Skeletal muscle satellite cell (primary cell): ENCODE measurements around the gene TBCD.

ENCODE experiments used
- H3K27me3 ChIP-seq: 2 replicates; pipeline ENCODE4 v1.7.0; 2013; ENCODE audit warnings: low read length; ENCODE audit not compliant: control insufficient read depth, insufficient read depth
- H3K36me3 ChIP-seq: 2 replicates; pipeline ENCODE4 v1.7.0; 2013; ENCODE audit warnings: mild to moderate bottlenecking, control low read depth, low read length; ENCODE audit not compliant: insufficient read depth
- H3K4me1 ChIP-seq: 2 replicates; pipeline ENCODE4 v1.7.0; 2013; ENCODE audit warnings: low read length; ENCODE audit not compliant: control insufficient read depth, insufficient read depth
- H3K4me2 ChIP-seq: 2 replicates; pipeline ENCODE4 v1.7.0; 2013; ENCODE audit warnings: mild to moderate bottlenecking, low read length
- H3K4me3 ChIP-seq: 2 replicates; pipeline ENCODE4 v1.7.0; 2013; ENCODE audit warnings: low read length
- H3K9ac ChIP-seq: 2 replicates; pipeline ENCODE4 v1.7.0; 2013; ENCODE audit warnings: mild to moderate bottlenecking, low read depth, low read length, moderate library complexity
- H3K9me3 ChIP-seq: replicated peaks from 2 replicates; pipeline ENCODE4 v1.7.0; 2013; ENCODE audit warnings: mild to moderate bottlenecking, control low read depth, low read length

TBCD gene

DNA sequence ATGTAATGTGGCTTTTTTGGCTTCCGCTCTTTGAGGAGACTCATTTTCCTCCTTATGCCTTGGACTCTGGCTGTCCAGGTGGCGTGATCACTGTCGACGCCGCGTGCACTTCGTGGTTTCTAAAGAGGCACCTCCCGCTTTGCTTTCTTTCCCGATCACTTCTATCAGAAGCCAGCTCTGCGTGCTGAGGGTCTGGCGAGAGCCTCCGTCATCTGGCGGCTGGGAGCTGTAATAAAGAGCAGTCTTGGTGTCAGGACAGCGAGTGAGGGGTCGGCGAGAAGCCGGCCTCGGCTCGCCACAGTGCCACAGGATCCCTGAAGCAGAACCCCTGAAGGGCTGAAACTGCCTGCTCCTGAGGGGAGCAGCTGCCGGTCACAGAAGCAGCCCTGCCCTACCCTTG is 80.5 kb downstream of the TBCD start:
- Histone ChIP-seq H3K36me3 (peaks cover 11% of the 10 kb centered on the region), H3K4me2 (no peak overlapping the region), H3K4me3 (no peak overlapping the region), H3K4me1 (peaks cover 19% of the 10 kb centered on the region), H3K9me3 (no peaks in the 10 kb centered on the region), H3K27me3 (no peaks in the 10 kb centered on the region), H3K9ac (no peak overlapping the region)

DNA sequence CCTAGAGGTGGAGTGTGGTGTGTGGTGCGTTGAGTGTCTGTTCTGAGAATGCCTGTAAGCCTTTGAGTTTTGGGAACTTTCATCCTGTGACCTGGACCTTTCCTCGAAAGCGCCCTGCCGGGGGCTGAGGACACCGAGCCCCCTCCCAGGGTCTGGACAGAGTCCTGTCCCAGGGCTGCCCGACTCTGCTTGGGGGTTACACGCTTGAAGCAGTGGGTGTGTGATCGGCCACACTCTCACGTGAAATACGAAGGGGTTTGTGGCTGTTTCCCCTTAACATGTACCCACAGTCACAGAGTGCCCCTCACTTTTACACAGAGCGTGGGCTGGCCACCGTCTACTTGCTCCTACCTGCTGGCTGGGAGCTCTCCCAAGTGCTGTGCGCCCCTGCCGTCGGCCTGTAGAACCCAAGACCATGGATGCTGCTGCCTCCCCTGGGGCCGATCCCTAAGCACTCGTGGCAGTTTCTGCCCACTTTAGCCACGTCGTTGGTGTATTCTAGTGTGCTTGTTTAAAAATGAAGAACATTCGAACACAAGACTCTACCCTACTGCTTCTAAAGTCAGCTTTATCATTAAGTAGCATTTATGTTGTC is 81.1 kb downstream of the TBCD start:
- Histone ChIP-seq H3K4me2 (no peak overlapping the region), H3K4me1 (peaks cover 25% of the 10 kb centered on the region), H3K4me3 (no peak overlapping the region), H3K9ac (no peak overlapping the region), H3K36me3 (peaks cover 7% of the 10 kb centered on the region), H3K27me3 (no peaks in the 10 kb centered on the region), H3K9me3 (no peaks in the 10 kb centered on the region)

DNA sequence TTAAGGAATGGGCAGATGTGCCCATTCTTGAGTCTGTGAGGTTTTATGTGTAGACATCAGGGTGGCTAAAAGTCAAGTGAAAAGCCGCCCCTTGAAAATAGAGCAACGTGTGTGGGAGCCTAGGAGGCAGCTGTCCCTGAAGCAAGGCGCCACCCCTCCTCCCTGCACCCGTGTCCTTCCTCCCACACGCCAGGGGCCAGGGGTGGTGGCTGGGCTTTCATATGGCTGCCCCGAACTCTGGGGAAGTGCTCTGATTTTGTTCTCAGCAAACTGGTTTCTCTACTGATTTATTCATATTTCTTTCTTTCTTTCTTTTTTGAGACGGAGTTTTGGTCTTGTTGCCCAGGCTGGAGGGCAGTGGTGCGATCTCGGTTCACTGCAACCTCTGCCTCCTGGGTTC is 83.3 kb downstream of the TBCD start:
- Histone ChIP-seq H3K36me3 (peaks cover 4% of the 10 kb centered on the region), H3K27me3 (no peaks in the 10 kb centered on the region), H3K9me3 (no peaks in the 10 kb centered on the region), H3K4me1 (peaks cover 31% of the 10 kb centered on the region), H3K4me3 (no peak overlapping the region), H3K4me2 (no peak overlapping the region), H3K9ac (no peak overlapping the region)

DNA sequence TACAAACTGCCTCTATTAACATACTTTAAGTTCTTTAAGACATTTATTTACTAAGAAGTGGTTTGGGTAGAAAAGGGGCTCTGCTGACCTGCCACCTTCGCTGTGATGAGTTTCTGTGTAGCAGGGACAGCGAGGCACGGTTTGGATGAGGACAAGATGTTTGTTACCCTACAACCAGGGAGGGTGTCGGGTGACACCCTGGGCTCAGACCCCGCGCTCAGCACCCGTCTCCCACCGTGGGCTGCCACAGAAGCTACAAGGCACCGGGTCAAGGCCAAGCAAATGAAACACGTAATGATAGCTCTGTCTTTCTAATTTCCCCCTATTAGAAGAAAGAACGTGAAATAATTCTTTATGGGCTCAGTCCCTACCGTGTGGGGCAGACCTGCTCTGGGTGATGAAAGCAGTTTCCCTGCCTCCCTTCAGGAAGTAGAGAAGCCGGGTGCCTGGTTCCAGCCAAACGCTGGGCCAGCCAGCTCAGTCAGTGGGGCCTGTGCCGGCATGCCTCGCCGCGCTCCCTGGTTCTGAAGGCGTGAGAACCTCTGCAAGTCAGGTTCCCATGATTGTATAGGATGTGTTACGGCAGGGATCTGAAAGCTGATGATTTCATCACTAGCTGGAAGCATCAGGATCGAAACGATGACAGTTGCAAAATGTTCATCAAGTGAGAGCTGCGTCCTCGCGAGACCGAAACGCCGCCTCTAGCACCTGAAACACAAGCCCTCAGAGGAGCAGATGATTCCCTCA is 84.1 kb downstream of the TBCD start:
- H3K36me3 ChIP-seq, result peaks cover 4% of the 10 kb centered on the region
- H3K9me3 ChIP-seq, result no peaks in the 10 kb centered on the region
- H3K4me3 ChIP-seq, result no peak overlapping the region
- no peak overlapping the region for H3K9ac ChIP-seq
- peaks cover 27% of the 10 kb centered on the region for H3K4me1 ChIP-seq
- H3K27me3 ChIP-seq, result no peaks in the 10 kb centered on the region
- no peak overlapping the region for H3K4me2 ChIP-seq

DNA sequence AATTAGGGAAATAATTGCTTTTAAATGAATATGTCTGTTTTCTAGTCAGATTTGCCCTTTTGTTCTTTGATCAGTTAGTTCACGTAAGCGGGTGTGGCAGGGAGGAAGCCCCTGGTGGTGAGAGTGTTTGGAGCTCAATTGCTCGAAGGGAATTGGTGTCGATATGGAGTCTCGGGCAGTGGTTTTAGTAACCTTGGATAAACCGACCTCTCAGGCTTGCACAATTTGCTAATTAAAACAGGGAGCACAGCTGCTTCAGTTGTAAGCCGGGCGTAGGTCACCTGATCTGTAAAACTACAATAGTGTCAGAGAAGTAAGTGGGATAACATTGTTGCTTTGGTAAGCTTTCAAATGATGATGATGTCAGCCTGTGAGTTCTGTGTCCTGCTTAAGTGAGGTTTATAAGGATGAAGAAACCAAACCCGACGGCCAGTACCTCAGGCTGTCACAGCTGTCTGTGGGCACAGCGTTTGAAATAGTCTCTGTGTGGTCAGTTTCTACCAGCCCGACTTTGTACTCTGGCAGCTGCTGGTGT is 85.0 kb downstream of the TBCD start:
- no peak overlapping the region for H3K4me3 ChIP-seq
- no peaks in the 10 kb centered on the region for H3K9me3 ChIP-seq

DNA sequence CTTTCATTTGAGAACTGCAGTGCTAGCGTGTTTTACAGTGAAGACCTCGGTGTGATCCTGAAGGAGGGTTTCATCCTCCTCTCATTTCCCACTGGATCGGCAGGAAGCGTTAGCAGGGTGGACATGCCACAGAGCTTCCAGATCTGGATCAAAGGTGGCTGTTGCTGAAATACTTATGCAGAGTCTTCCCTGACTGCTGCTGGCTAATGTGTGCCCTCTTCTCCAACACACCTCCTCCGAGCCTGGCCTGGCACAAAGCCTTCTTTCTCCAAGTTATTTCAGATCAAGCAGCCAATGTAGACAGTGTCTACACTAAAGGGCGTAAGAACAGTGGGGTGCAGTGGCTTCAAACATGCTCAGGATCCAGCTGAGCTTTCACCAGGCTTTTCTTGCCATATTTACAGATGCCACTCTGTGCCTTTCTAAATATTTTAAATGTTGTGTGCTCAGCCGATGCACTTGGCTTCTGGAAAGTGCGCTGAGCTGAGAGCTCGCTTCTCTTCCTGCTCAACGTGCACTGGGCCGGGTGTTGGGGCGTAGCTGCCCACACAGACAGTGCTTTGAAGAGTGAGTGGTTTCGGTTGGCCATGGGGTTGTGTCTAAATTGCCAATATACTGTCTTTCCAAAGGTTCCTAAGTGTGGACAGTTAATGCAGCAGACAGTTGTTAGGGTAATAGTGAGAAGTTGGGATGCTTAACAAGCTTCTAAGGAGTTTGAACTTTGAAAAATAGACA is 85.9 kb downstream of the TBCD start:
- no peak overlapping the region for H3K9ac ChIP-seq
- H3K36me3 ChIP-seq, result peaks cover 4% of the 10 kb centered on the region
- peaks cover 27% of the 10 kb centered on the region for H3K4me1 ChIP-seq
- peak overlapping the region; percentile 51 for H3K4me2 ChIP-seq
- H3K4me3 ChIP-seq, result no peak overlapping the region
- H3K27me3 ChIP-seq, result no peaks in the 10 kb centered on the region
- H3K9me3 ChIP-seq, result no peaks in the 10 kb centered on the region

More for the DNA sequence above, 85.0 kb downstream of the TBCD start:
- Histone ChIP-seq H3K9ac (no peak overlapping the region), H3K36me3 (peaks cover 4% of the 10 kb centered on the region), H3K4me1 (peaks cover 27% of the 10 kb centered on the region), H3K27me3 (no peaks in the 10 kb centered on the region), H3K4me2 (peak overlapping the region; percentile 13)

DNA sequence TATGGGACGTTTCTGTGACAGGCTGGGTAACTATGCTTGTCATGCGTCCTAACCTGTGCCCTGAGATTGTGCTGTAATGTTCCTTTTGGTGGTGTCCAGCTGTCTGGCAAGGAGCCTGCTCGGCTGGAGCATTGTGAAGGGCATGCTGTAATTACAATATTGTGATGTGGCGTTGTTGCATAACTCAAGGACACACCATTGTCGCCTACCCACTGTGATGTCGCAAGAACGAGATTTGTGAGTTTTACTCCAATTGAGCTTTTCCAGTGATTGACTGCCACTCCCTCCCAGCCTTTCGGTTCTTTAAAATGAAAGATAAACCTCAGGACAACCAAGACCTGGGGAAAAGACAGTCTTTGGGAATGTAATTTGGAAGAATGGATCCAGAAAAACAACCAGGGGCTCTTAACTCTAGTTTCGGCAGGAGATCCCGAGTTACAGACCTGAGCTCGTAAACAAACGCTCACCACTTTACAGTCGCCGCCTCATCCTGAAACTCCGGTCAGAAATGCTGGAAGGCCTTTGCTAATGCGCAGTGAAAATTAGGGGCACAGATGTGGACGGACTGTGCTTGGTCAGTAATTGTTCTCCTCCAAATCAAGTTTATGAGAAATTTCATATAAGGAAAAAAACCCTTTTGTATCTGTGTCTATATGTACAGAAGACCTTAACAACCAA is 86.7 kb downstream of the TBCD start:
- peaks cover 27% of the 10 kb centered on the region for H3K4me1 ChIP-seq
- no peaks in the 10 kb centered on the region for H3K27me3 ChIP-seq
- peak overlapping the region; percentile 35 for H3K4me3 ChIP-seq
- peak overlapping the region; percentile 51 for H3K4me2 ChIP-seq
- peak overlapping the region; percentile 51 for H3K9ac ChIP-seq
- H3K36me3 ChIP-seq, result no peaks in the 10 kb centered on the region
- H3K9me3 ChIP-seq, result no peaks in the 10 kb centered on the region

DNA sequence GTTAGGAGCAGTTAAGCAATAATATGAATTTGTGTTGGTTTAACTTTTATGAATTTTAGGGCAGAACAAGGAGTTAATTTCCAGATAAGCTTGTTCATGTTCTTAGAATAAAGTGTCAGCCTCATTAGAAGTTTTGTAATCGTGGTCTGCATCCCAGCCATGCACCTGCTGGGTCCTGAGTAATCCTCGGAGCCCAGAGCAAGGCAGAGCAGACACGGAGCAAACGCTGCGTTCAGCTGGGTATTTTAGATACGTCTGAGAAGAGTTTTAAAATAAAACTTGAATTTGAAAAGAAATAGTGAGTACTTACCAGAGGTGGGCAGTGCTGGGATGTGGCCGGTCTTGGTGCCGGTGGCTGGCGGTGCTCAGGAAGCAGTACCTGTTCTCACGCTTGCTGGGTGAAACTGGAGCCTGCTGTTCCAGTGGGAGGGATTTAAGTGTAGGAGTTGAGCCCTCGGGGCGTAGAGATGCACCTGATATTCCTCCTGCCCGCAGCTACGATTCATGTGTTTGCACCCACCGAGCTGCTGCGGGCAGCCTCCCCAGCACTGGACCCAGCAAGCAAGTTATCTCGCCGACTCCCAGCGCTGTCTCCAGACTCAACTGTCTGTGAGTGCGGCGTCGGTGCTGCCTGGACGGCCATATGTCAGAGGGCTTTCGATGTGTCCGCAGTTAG is 87.9 kb downstream of the TBCD start, which contains the start of gene ZNF750:
ZNF750 (minus strand) TSS at position 406 of the 676 bp plus-strand sequence. CDS start 7,568 bp downstream, outside the sequence.
- Histone ChIP-seq H3K27me3 (no peaks in the 10 kb centered on the region), H3K36me3 (no peaks in the 10 kb centered on the region), H3K4me3 (no peak within 1 kb of the TSS), H3K4me2 (peak within 1 kb of the TSS; percentile 51), H3K9ac (peak within 1 kb of the TSS; percentile 51), H3K4me1 (peaks cover 27% of the 10 kb centered on the region), H3K9me3 (no peaks in the 10 kb centered on the region)

DNA sequence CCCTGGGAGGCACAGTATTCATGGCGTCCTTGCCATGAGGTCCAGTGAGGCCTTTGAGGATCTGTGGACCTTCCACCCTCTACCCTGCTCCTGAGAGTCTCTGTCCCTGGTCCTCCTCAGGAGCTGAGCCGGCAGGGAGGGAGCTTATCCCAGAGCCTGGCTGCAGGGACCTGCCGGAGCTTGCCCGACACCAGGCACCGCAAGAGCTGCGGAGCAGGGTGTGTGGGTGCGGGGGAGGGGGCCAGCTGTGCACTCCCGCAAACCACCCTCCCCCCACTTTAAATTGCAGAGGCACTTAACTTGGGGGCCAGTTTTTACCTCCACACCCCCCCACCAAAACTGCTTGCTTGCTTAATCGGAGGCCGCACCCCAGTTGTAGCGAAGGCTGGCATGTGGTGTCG is 88.6 kb downstream of the TBCD start:
- H3K4me1 ChIP-seq, result peaks cover 27% of the 10 kb centered on the region
- H3K9ac ChIP-seq, result no peak overlapping the region
- H3K36me3 ChIP-seq, result no peaks in the 10 kb centered on the region
- no peak overlapping the region for H3K4me2 ChIP-seq
- H3K27me3 ChIP-seq, result no peaks in the 10 kb centered on the region
- H3K4me3 ChIP-seq, result no peak overlapping the region
- H3K9me3 ChIP-seq, result no peaks in the 10 kb centered on the region

DNA sequence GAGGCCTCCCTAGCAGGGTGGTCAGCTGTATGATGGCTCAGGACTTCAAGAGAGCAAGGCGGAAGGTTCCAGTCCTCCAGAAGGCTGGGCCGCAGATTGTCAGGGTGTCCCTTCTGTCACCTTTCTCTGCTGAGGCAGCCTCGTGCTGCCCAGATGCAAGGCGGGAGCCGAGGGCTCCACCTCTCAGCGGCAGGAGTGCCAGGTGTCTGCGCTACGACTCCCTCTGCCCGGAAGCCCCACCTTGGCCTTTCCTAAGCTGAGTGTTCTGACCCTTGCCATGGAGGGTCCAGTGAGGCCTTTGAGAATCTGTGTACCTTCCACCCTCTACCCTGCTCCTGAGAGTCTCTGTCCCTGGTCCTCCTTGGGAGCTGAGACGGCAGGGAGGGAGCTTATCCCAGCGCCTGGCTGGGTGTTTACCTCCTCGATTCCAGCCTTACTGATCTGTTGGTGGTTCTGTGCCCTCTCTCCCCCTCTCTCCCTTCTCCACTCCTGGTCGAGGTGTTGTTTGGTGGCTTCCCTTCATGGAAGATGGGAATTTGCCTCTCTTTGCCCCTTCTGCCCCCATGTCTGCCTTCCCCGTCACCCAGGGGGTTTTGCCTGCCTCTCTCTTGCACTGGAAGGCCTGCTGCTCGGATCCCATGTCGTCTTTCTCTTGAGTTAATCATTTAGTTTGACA is 90.2 kb downstream of the TBCD start:
- H3K9ac ChIP-seq, result no peak overlapping the region
- peaks cover 3% of the 10 kb centered on the region for H3K36me3 ChIP-seq
- H3K27me3 ChIP-seq, result no peaks in the 10 kb centered on the region
- no peak overlapping the region for H3K4me2 ChIP-seq
- peaks cover 18% of the 10 kb centered on the region for H3K4me1 ChIP-seq
- no peak overlapping the region for H3K4me3 ChIP-seq
- H3K9me3 ChIP-seq, result no peaks in the 10 kb centered on the region
